ENCODE measurements around the gene CASK.

GRCh38 chrX:41516999-41517765 is 406.2 kb downstream of the CASK start:
- TF ChIP-seq CTCF (IDR thresholded peaks at IDR 0.05; ENCODE audit: poor library complexity, severe bottlenecking) (no peak), EZH2 (IDR thresholded peaks at IDR 0.05; ENCODE audit: borderline replicate concordance, insufficient read depth, low read length, poor library complexity, severe bottlenecking) (no peak), TAF1 (IDR thresholded peaks at IDR 0.05; ENCODE audit: low read depth) (no peak), POLR2AphosphoS5 (IDR thresholded peaks at IDR 0.05) (no peak), REST (IDR thresholded peaks at IDR 0.05; ENCODE audit: borderline replicate concordance) (no peak), RAD21 (conservative IDR thresholded peaks at IDR 0.05) (no peak)
